ENCODE data around the gene PSMB5.

DNA sequence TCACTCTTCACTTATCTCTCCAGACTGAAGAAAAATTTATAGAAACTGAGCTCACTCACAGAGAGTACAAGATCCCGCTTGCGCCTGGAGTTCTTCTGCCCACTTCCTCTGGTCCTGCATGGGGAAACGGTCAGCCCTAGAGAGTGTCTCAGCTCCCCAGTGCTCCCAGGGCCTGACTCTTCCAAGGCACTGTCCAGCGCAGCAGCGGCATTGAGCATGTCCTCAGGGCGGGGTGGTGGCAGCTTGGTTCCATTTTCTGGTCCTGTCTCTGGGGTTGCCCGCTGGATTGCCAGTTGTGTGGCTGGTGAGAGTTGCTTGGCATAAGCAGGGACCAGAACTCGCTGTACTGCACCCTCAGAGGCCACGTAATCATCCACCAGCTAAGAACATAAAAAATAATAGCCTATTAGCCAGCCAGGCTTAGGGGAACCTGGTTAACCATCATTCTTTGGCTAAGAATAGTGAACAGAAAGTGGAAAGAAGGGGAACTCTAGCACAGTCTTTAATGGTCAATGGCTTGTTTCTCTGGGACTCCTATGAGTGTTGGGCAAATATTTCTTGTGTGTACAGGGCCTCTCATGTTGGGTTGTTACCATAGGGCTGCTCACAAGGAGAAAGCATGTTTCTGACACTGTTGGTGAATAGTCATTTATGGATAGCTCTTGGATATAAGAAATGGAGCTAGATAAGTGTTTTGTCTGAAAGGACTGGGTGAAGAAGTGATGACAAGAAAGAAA, 38.6 kb downstream of the PSMB5 start:
- TF ChIP-seq GLI4 (CRISPR knock-in tag; IDR thresholded peaks at IDR 0.05; ENCODE audit: borderline replicate concordance) (no peak), POLR2A (IDR thresholded peaks at IDR 0.05; ENCODE audit: insufficient read depth in 1 of 2, low read depth in 2 of 2, low read length in 2 of 2) (no peak), CHD4 (IDR thresholded peaks at IDR 0.05; ENCODE audit: borderline replicate concordance, low read length) (no peak), TARDBP (CRISPR knock-in tag; IDR thresholded peaks at IDR 0.05) (no peak), HDAC2 (CRISPR knock-in tag; IDR thresholded peaks at IDR 0.05) (no peak), TAF1 (CRISPR knock-in tag; IDR thresholded peaks at IDR 0.05) (no peak), HNRNPK (IDR thresholded peaks at IDR 0.05; ENCODE audit: low read depth, low read length, poor library complexity, severe bottlenecking) (no peak)
- TF ChIP-seq, protein P1, sequence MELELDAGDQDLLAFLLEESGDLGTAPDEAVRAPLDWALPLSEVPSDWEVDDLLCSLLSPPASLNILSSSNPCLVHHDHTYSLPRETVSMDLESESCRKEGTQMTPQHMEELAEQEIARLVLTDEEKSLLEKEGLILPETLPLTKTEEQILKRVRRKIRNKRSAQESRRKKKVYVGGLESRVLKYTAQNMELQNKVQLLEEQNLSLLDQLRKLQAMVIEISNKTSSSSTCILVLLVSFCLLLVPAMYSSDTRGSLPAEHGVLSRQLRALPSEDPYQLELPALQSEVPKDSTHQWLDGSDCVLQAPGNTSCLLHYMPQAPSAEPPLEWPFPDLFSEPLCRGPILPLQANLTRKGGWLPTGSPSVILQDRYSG (CRISPR knock-in tag; IDR thresholded peaks at IDR 0.05) = no peak
- TF ChIP-seq, protein P2, sequence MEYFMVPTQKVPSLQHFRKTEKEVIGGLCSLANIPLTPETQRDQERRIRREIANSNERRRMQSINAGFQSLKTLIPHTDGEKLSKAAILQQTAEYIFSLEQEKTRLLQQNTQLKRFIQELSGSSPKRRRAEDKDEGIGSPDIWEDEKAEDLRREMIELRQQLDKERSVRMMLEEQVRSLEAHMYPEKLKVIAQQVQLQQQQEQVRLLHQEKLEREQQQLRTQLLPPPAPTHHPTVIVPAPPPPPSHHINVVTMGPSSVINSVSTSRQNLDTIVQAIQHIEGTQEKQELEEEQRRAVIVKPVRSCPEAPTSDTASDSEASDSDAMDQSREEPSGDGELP (IDR thresholded peaks at IDR 0.05; ENCODE audit: borderline replicate concordance, low read depth) = no peak
- TF ChIP-seq, protein P3, sequence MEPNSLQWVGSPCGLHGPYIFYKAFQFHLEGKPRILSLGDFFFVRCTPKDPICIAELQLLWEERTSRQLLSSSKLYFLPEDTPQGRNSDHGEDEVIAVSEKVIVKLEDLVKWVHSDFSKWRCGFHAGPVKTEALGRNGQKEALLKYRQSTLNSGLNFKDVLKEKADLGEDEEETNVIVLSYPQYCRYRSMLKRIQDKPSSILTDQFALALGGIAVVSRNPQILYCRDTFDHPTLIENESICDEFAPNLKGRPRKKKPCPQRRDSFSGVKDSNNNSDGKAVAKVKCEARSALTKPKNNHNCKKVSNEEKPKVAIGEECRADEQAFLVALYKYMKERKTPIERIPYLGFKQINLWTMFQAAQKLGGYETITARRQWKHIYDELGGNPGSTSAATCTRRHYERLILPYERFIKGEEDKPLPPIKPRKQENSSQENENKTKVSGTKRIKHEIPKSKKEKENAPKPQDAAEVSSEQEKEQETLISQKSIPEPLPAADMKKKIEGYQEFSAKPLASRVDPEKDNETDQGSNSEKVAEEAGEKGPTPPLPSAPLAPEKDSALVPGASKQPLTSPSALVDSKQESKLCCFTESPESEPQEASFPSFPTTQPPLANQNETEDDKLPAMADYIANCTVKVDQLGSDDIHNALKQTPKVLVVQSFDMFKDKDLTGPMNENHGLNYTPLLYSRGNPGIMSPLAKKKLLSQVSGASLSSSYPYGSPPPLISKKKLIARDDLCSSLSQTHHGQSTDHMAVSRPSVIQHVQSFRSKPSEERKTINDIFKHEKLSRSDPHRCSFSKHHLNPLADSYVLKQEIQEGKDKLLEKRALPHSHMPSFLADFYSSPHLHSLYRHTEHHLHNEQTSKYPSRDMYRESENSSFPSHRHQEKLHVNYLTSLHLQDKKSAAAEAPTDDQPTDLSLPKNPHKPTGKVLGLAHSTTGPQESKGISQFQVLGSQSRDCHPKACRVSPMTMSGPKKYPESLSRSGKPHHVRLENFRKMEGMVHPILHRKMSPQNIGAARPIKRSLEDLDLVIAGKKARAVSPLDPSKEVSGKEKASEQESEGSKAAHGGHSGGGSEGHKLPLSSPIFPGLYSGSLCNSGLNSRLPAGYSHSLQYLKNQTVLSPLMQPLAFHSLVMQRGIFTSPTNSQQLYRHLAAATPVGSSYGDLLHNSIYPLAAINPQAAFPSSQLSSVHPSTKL (CRISPR knock-in tag; IDR thresholded peaks at IDR 0.05) = no peak
- TF ChIP-seq, protein P4, sequence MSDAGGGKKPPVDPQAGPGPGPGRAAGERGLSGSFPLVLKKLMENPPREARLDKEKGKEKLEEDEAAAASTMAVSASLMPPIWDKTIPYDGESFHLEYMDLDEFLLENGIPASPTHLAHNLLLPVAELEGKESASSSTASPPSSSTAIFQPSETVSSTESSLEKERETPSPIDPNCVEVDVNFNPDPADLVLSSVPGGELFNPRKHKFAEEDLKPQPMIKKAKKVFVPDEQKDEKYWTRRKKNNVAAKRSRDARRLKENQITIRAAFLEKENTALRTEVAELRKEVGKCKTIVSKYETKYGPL (CRISPR knock-in tag; IDR thresholded peaks at IDR 0.05) = no peak
